HepG2 (cell line): ENCODE data around the gene VEZF1. TPM values are rescaled to one million over a fixed set of nuclear protein-coding genes. Genes with fewer than 3 reads are reported as not detected.

ENCODE experiments used
- ZBTB21 ChIP-seq: sonication (generic); formaldehyde crosslinking; IDR thresholded peaks from 2 replicates; pipeline ENCODE4 v1.4.0; 2020; ENCODE audit warnings: missing genetic modification reagents
- ZNF703 ChIP-seq: sonication (generic); formaldehyde crosslinking; IDR thresholded peaks from 2 replicates; pipeline ENCODE4 v1.5.1; 2020; ENCODE audit warnings: missing genetic modification reagents, mild to moderate bottlenecking, moderate library complexity, borderline replicate concordance
- polyA plus RNA-seq, 8 experiments: library from polyadenylated mRNA; depleted of rRNA in 3 of 8; stranded (reverse) in 7 of 8; unstranded in 1 of 8; fragments of >200 nt; fragmentation: Illumina TruSeq in 4 of 8; extraction: Trizol in 4 of 8; gene quantifications; 2 replicates each; pipeline versions ENCODE4 v1.2.1 to v1.2.3, GENCODE V29; 2011 to 2016; ENCODE audit warnings: low read depth in 4 of 8, missing spikeins in 1 of 8, mixed read lengths in 1 of 8; ENCODE audit not compliant: insufficient read depth in 1 of 8
- total RNA-seq, 5 experiments: library from RNA; depleted of rRNA; stranded (reverse); fragments of >200 nt; fragmentation: Illumina TruSeq; extraction: Trizol; gene quantifications; 2 replicates each; pipeline ENCODE4 v1.2.3, GENCODE V29; 2016; ENCODE audit warnings: low read depth in 1 of 5
- TF ChIP-seq, protein P1 (sequence below): sonication (generic); formaldehyde crosslinking; IDR thresholded peaks from 2 replicates; pipeline ENCODE4 v1.9.0; 2022; ENCODE audit warnings: low read depth, missing genetic modification reagents
- TF ChIP-seq, protein P2 (sequence below): sonication (generic); formaldehyde crosslinking; IDR thresholded peaks from 2 replicates; pipeline ENCODE4 v1.4.0; 2020; ENCODE audit warnings: missing genetic modification reagents
- TF ChIP-seq, protein P3 (sequence below): sonication (generic); formaldehyde crosslinking; IDR thresholded peaks from 2 replicates; pipeline ENCODE4 v1.4.0; 2020; ENCODE audit warnings: missing genetic modification reagents, borderline replicate concordance
- TF ChIP-seq, protein P4 (sequence below): sonication (generic); formaldehyde crosslinking; IDR thresholded peaks from 2 replicates; pipeline ENCODE4 v1.4.0; 2020; ENCODE audit warnings: mild to moderate bottlenecking, missing genetic modification reagents, borderline replicate concordance

VEZF1 gene
- total and polyA plus RNA-seq, 2 of the 13 experiments (the other 11 are each of a cell fraction or from before 2014, with no cell fraction given) = 45.9 to 49.7 TPM

DNA sequence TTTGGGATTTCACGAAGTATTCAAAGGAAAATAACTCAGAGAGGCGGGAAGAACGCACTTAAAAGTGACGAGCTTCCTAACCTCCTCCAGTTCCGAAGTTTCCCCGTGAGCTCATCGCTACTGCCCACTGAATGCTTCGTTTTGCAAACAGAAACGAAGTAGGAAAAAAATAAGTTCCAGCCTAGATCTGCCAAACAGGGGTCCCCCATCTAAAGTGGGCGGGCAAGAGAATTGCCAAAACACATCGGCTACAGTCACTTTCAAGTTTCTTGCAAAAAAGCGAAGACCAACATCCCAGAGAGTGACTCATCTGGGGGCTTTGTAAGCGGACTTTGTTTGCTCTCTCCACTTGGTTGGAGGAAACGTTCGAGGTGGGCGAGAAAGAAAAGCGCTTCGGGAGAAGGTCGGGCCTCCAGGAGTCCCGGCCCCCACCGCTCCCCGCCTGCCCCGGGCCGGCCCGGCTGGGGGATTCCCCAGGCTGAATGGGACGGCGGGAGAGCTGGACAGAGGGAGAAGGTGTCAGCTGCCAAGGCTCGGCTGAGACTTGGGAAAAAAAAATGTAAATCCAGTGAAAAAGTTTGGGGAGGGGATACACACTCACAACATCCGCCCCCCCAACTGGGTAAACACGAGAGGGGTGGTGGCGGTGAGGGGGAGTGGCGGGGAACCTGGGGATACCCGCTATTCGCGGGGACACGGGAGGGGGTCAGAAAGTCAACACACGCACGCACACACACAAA is 1.0 kb downstream of the VEZF1 start (continued):
- TF ChIP-seq, protein P1, sequence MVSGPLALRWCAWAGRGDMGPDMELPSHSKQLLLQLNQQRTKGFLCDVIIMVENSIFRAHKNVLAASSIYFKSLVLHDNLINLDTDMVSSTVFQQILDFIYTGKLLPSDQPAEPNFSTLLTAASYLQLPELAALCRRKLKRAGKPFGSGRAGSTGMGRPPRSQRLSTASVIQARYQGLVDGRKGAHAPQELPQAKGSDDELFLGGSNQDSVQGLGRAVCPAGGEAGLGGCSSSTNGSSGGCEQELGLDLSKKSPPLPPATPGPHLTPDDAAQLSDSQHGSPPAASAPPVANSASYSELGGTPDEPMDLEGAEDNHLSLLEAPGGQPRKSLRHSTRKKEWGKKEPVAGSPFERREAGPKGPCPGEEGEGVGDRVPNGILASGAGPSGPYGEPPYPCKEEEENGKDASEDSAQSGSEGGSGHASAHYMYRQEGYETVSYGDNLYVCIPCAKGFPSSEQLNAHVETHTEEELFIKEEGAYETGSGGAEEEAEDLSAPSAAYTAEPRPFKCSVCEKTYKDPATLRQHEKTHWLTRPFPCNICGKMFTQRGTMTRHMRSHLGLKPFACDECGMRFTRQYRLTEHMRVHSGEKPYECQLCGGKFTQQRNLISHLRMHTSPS = no peak
- TF ChIP-seq, protein P2, sequence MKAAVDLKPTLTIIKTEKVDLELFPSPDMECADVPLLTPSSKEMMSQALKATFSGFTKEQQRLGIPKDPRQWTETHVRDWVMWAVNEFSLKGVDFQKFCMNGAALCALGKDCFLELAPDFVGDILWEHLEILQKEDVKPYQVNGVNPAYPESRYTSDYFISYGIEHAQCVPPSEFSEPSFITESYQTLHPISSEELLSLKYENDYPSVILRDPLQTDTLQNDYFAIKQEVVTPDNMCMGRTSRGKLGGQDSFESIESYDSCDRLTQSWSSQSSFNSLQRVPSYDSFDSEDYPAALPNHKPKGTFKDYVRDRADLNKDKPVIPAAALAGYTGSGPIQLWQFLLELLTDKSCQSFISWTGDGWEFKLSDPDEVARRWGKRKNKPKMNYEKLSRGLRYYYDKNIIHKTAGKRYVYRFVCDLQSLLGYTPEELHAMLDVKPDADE (CRISPR knock-in tag) = no peak
- TF ChIP-seq, protein P3, sequence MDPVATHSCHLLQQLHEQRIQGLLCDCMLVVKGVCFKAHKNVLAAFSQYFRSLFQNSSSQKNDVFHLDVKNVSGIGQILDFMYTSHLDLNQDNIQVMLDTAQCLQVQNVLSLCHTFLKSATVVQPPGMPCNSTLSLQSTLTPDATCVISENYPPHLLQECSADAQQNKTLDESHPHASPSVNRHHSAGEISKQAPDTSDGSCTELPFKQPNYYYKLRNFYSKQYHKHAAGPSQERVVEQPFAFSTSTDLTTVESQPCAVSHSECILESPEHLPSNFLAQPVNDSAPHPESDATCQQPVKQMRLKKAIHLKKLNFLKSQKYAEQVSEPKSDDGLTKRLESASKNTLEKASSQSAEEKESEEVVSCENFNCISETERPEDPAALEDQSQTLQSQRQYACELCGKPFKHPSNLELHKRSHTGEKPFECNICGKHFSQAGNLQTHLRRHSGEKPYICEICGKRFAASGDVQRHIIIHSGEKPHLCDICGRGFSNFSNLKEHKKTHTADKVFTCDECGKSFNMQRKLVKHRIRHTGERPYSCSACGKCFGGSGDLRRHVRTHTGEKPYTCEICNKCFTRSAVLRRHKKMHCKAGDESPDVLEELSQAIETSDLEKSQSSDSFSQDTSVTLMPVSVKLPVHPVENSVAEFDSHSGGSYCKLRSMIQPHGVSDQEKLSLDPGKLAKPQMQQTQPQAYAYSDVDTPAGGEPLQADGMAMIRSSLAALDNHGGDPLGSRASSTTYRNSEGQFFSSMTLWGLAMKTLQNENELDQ = no peak
- TF ChIP-seq ZNF703 (CRISPR knock-in tag) = no peak
- TF ChIP-seq ZBTB21 (CRISPR knock-in tag) = peak; percentile 18; the same call in 1 of the 2 replicates
- TF ChIP-seq, protein P4, sequence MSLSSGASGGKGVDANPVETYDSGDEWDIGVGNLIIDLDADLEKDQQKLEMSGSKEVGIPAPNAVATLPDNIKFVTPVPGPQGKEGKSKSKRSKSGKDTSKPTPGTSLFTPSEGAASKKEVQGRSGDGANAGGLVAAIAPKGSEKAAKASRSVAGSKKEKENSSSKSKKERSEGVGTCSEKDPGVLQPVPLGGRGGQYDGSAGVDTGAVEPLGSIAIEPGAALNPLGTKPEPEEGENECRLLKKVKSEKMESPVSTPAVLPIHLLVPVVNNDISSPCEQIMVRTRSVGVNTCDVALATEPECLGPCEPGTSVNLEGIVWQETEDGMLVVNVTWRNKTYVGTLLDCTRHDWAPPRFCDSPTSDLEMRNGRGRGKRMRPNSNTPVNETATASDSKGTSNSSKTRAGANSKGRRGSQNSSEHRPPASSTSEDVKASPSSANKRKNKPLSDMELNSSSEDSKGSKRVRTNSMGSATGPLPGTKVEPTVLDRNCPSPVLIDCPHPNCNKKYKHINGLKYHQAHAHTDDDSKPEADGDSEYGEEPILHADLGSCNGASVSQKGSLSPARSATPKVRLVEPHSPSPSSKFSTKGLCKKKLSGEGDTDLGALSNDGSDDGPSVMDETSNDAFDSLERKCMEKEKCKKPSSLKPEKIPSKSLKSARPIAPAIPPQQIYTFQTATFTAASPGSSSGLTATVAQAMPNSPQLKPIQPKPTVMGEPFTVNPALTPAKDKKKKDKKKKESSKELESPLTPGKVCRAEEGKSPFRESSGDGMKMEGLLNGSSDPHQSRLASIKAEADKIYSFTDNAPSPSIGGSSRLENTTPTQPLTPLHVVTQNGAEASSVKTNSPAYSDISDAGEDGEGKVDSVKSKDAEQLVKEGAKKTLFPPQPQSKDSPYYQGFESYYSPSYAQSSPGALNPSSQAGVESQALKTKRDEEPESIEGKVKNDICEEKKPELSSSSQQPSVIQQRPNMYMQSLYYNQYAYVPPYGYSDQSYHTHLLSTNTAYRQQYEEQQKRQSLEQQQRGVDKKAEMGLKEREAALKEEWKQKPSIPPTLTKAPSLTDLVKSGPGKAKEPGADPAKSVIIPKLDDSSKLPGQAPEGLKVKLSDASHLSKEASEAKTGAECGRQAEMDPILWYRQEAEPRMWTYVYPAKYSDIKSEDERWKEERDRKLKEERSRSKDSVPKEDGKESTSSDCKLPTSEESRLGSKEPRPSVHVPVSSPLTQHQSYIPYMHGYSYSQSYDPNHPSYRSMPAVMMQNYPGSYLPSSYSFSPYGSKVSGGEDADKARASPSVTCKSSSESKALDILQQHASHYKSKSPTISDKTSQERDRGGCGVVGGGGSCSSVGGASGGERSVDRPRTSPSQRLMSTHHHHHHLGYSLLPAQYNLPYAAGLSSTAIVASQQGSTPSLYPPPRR (CRISPR knock-in tag) = 0 out of 2 replicates have a peak, but pooled peaks have one; percentile 29
